NCI-H2196 treated with DMSO at 0.1 percent for 48 hours (cell line): Measurements from ENCODE around the gene EFCAB8.

Experiments
- DNase-seq: peaks from one replicate; lab custom pipeline; 2025; ENCODE audit not compliant: unreplicated experiment; lab: John Stamatoyannopoulos, UW

Gene EFCAB8

GRCh38 chr20:33005908-33006775 is 147.4 kb downstream of the EFCAB8 start:
- peak; percentile 42 for DNase-seq

GRCh38 chr20:33006776-33007375 is 148.2 kb downstream of the EFCAB8 start:
- DNase-seq, result no peak

GRCh38 chr20:33007376-33008335 is 148.9 kb downstream of the EFCAB8 start, which contains the start of gene BPIFB2:
TSS of gene BPIFB2 (plus strand) at chr20:33007704. CDS start at chr20:33008575, 871 bp downstream.
- no peak for DNase-seq

GRCh38 chr20:33008336-33009213 is 149.9 kb downstream of the EFCAB8 start:
- DNase-seq, result no peak

GRCh38 chr20:33009214-33010132 is 150.8 kb downstream of the EFCAB8 start:
- DNase-seq, result peak; percentile 77

GRCh38 chr20:33010133-33010504 is 151.4 kb downstream of the EFCAB8 start:
- DNase-seq, result no peak

GRCh38 chr20:33010674-33011449 is 152.1 kb downstream of the EFCAB8 start:
- DNase-seq, result no peak
